ENCODE data around the gene CRHR2. TPM values are rescaled to one million over a fixed set of nuclear protein-coding genes. Genes with fewer than 3 reads are reported as not detected.

Gene CRHR2
- total and polyA plus RNA-seq, 2 of the 4 experiments (the other 2 are of a cell fraction), result not detected

- Histone ChIP-seq H3K9ac (ENCODE audit: low read depth, low read length) (no peak overlapping the region), H2BK5ac (ENCODE audit: low read depth, low read length, poor library complexity, severe bottlenecking) (no peak overlapping the region), H2BK120ac (ENCODE audit: low read depth, low read length) (no peak overlapping the region), H3K36me3 (ENCODE audit: control insufficient read depth, insufficient read depth, low read length) (no peaks in the 10 kb centered on the region), H2AK5ac (ENCODE audit: low read depth, low read length) (no peak overlapping the region), H4K91ac (ENCODE audit: insufficient read depth, low read depth, low read length) (no peak overlapping the region), H2AFZ (replicated peaks; ENCODE audit: low read length, poor library complexity) (peak overlapping the region; percentile 37), H2BK20ac (ENCODE audit: low read depth, low read length) (no peak overlapping the region), H2AK9ac (replicated peaks; ENCODE audit: low read depth, low read length, poor library complexity) (no peak overlapping the region), H3K18ac (ENCODE audit: low read depth, low read length) (no peak overlapping the region), H3K4me1 (ENCODE audit: control insufficient read depth, insufficient read depth, low read length) (no peaks in the 10 kb centered on the region), H3K14ac (replicated peaks; ENCODE audit: low read depth, low read length) (no peak overlapping the region), H3K4ac (ENCODE audit: low read depth, low read length) (no peak overlapping the region), H2BK15ac (ENCODE audit: low read depth, low read length) (no peak overlapping the region), H4K20me1 (ENCODE audit: insufficient read depth, low read length) (no peaks in the 10 kb centered on the region), H3K79me1 (ENCODE audit: low read depth in 1 of 2, low read length in 2 of 2) (no peaks in the 10 kb centered on the region), H3K27ac (ENCODE audit: insufficient read depth, low read length) (no peak overlapping the region), H4K5ac (ENCODE audit: low read depth, low read length) (no peak overlapping the region), H3K27me3 (ENCODE audit: control insufficient read depth, insufficient read depth, low read length) (peaks cover 44% of the 10 kb centered on the region), H3K9me1 (ENCODE audit: insufficient read depth, low read length) (no peaks in the 10 kb centered on the region), H3K9me3 (ENCODE audit: control insufficient read depth, insufficient read depth, low read length) (peaks cover 2% of the 10 kb centered on the region; the same call in 1 of the 2 replicates), H3K4me2 (ENCODE audit: low read depth, low read length) (no peak overlapping the region), H3K56ac (ENCODE audit: extremely low read depth, insufficient read depth, low read length) (no peak overlapping the region), H3K23ac (ENCODE audit: low read depth, low read length) (no peak overlapping the region), H3K4me3 (ENCODE audit: insufficient read depth, low read depth, low read length) (no peak overlapping the region), H4K8ac (ENCODE audit: low read depth in 2 of 2, low read length in 2 of 2) (no peak overlapping the region)
- TF ChIP-seq SMC3 (IDR thresholded peaks at IDR 0.05; ENCODE audit: low read depth, low read length) (no peak), MAZ (IDR thresholded peaks at IDR 0.05; ENCODE audit: borderline replicate concordance, low read depth, low read length) (no peak), RFX5 (IDR thresholded peaks at IDR 0.05; ENCODE audit: low read depth, low read length) (no peak), FOS (IDR thresholded peaks at IDR 0.05; ENCODE audit: low read depth, low read length) (no peak), RAD21 (IDR thresholded peaks at IDR 0.05; ENCODE audit: low read length) (no peak), CHD1 (IDR thresholded peaks at IDR 0.05; ENCODE audit: low read depth, low read length) (no peak), MXI1 (IDR thresholded peaks at IDR 0.05; ENCODE audit: borderline replicate concordance, low read depth, low read length) (no peak), NFE2L2 (IDR thresholded peaks at IDR 0.05; ENCODE audit: low read depth, low read length) (no peak), POLR2A (IDR thresholded peaks at IDR 0.05; ENCODE audit: low read depth, low read length) (no peak), CEBPB (IDR thresholded peaks at IDR 0.05; ENCODE audit: low read depth, low read length) (no peak), RCOR1 (IDR thresholded peaks at IDR 0.05; ENCODE audit: insufficient replicate concordance, low read length) (no peak), MAFK (IDR thresholded peaks at IDR 0.05; ENCODE audit: low read depth, low read length) (no peak), BHLHE40 (IDR thresholded peaks at IDR 0.05; ENCODE audit: low read depth, low read length) (no peak)
- TF ChIP-seq, protein P1, sequence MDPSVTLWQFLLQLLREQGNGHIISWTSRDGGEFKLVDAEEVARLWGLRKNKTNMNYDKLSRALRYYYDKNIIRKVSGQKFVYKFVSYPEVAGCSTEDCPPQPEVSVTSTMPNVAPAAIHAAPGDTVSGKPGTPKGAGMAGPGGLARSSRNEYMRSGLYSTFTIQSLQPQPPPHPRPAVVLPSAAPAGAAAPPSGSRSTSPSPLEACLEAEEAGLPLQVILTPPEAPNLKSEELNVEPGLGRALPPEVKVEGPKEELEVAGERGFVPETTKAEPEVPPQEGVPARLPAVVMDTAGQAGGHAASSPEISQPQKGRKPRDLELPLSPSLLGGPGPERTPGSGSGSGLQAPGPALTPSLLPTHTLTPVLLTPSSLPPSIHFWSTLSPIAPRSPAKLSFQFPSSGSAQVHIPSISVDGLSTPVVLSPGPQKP (IDR thresholded peaks at IDR 0.05; ENCODE audit: borderline replicate concordance, low read depth, low read length), result no peak
- TF ChIP-seq, protein P2, sequence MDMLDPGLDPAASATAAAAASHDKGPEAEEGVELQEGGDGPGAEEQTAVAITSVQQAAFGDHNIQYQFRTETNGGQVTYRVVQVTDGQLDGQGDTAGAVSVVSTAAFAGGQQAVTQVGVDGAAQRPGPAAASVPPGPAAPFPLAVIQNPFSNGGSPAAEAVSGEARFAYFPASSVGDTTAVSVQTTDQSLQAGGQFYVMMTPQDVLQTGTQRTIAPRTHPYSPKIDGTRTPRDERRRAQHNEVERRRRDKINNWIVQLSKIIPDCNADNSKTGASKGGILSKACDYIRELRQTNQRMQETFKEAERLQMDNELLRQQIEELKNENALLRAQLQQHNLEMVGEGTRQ (IDR thresholded peaks at IDR 0.05; ENCODE audit: low read depth, low read length), result no peak
- TF ChIP-seq, protein P3, sequence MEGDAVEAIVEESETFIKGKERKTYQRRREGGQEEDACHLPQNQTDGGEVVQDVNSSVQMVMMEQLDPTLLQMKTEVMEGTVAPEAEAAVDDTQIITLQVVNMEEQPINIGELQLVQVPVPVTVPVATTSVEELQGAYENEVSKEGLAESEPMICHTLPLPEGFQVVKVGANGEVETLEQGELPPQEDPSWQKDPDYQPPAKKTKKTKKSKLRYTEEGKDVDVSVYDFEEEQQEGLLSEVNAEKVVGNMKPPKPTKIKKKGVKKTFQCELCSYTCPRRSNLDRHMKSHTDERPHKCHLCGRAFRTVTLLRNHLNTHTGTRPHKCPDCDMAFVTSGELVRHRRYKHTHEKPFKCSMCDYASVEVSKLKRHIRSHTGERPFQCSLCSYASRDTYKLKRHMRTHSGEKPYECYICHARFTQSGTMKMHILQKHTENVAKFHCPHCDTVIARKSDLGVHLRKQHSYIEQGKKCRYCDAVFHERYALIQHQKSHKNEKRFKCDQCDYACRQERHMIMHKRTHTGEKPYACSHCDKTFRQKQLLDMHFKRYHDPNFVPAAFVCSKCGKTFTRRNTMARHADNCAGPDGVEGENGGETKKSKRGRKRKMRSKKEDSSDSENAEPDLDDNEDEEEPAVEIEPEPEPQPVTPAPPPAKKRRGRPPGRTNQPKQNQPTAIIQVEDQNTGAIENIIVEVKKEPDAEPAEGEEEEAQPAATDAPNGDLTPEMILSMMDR (conservative IDR thresholded peaks at IDR 0.05; ENCODE audit: low read depth, low read length), result no peak
- in situ Hi-C loops (cut with MboI; ENCODE audit: low sequenced_read_pairs) (no loop called here), intact Hi-C loops (cut with micrococcal nuclease) (no loop called here), dilution Hi-C loops (cut with HindIII; ENCODE audit: low sequenced_read_pairs, unreplicated experiment) (no loop called here)
- POLR2A ChIA-PET (ENCODE audit: unreplicated experiment), result no interaction called here
- CTCF ChIA-PET, result no interaction called here
- DNase-seq (no peak), ATAC-seq (ENCODE audit: low read depth) (no peak)
- no TSS peak for BruUV-seq (replicated peaks)
- WGBS, 2 experiments (ENCODE audit: extremely low coverage in 2 of 2, insufficient read length in 1 of 2), result 14% methylated on average over 1 of the region's 2 CpGs; no CpG with 5 or more reads in 1 of the 2 experiments
Observed at GRCh38 chr7:30674876-30675275, 7.4 kb downstream of the CRHR2 start.
